Caco-2 (cell line): ENCODE measurements around the gene NGEF. TPM values are rescaled to one million over a fixed set of nuclear protein-coding genes. Genes with fewer than 3 reads are reported as not detected.

Experiments
- Bru-seq: library from RNA; stranded (reverse); fragments of 400-500 nt; gene quantifications from one replicate; lab custom pipeline; 2021; lab: Mats Ljungman, UMichigan
- BruChase-seq, 2 experiments: library from RNA; stranded (reverse); fragments of 400-500 nt; gene quantifications; one replicate each; lab custom pipeline; 2021; lab: Mats Ljungman, UMichigan
- BruUV-seq: library from RNA; stranded (reverse); fragments of 400-500 nt; replicated peaks from 2 replicates; lab custom pipeline; 2021; lab: Mats Ljungman, UMichigan
- CTCF ChIA-PET: fragments of 300-600 bp; sonication (Branson Sonifier 250); formaldehyde crosslinking; loops from one replicate; lab custom pipeline; 2022; ENCODE audit warnings: antibody characterized with exemption; lab: Charles Lee
- POLR2A ChIA-PET: fragments of 300-600 bp; sonication (Branson Sonifier 250); formaldehyde crosslinking; loops from one replicate; lab custom pipeline; 2022; ENCODE audit warnings: antibody characterized with exemption; lab: Charles Lee
- DNase-seq, 2 experiments: peaks; one replicate each; pipeline versions ENCODE4 v3.0.0 to v3.0.0-alpha.2; 2020 to 2022
- H3K27me3 ChIP-seq: replicated peaks from 2 replicates; pipeline ENCODE4 v1.6.0; 2011; ENCODE audit warnings: low read length; ENCODE audit not compliant: control insufficient read depth, insufficient read depth
- H3K36me3 ChIP-seq: 2 replicates; pipeline ENCODE4 v1.5.1; 2011; ENCODE audit warnings: low read length; ENCODE audit not compliant: control insufficient read depth, insufficient read depth
- H3K4me1 ChIP-seq: fragments of 250-450 bp; sonication (Bioruptor Pico); 2 replicates; pipeline ENCODE4 v1.5.1; 2020; ENCODE audit warnings: mild to moderate bottlenecking
- H3K4me3 ChIP-seq: 2 replicates; pipeline ENCODE4 v1.5.1; 2011; ENCODE audit warnings: low read depth, mild to moderate bottlenecking, control low read depth, low read length
- H3K9me3 ChIP-seq: fragments of 250-450 bp; sonication (Bioruptor Pico); 2 replicates; pipeline ENCODE4 v1.5.1; 2020; ENCODE audit warnings: mild to moderate bottlenecking, moderate library complexity
- H3K27ac Mint-ChIP-seq: one replicate; pipeline ENCODE4 v1.8.0; 2022; ENCODE audit warnings: mixed read lengths; ENCODE audit not compliant: unreplicated experiment
- H3K27me3 Mint-ChIP-seq: one replicate; pipeline ENCODE4 v1.8.0; 2022; ENCODE audit warnings: mixed read lengths; ENCODE audit not compliant: insufficient read depth, unreplicated experiment
- H3K36me3 Mint-ChIP-seq: one replicate; pipeline ENCODE4 v1.8.0; 2022; ENCODE audit warnings: mild to moderate bottlenecking, mixed read lengths; ENCODE audit not compliant: insufficient read depth, unreplicated experiment
- H3K4me1 Mint-ChIP-seq: one replicate; pipeline ENCODE4 v1.8.0; 2022; ENCODE audit warnings: low read depth, mixed read lengths; ENCODE audit not compliant: unreplicated experiment
- H3K4me3 Mint-ChIP-seq: one replicate; pipeline ENCODE4 v1.8.0; 2022; ENCODE audit warnings: mild to moderate bottlenecking, moderate library complexity, mixed read lengths; ENCODE audit not compliant: unreplicated experiment
- H3K9me3 Mint-ChIP-seq: one replicate; pipeline ENCODE4 v1.8.0; 2022; ENCODE audit warnings: mixed read lengths; ENCODE audit not compliant: unreplicated experiment
- intact Hi-C: fragments of 100-400 bp; cut with micrococcal nuclease; formaldehyde crosslinking; loops from one replicate; pipeline ENCODE4 v1.10.0; 2022; ENCODE audit not compliant: unreplicated experiment
- long read RNA-seq: library from polyadenylated mRNA; stranded (forward); transcript quantifications from one replicate; pipeline ENCODE4 v2.0.0, GENCODE V29; 2022
- total RNA-seq: library from RNA; stranded (reverse); gene quantifications from 2 replicates; pipeline ENCODE4 v1.2.3, GENCODE V29; 2022
- TF ChIP-seq, protein P1 (sequence below), 2 experiments: fragments of 200-600 bp in 1 of 2; IDR thresholded peaks; 1 replicate in 1 of 2; 2 replicates in 1 of 2; pipeline versions ENCODE4 v1.5.1 to v1.8.0; 2011 to 2022; ENCODE audit warnings: antibody characterized with exemption in 1 of 2, control low read depth in 1 of 2, inconsistent platforms in 1 of 2, low read depth in 1 of 2, low read length in 1 of 2, mild to moderate bottlenecking in 1 of 2, moderate library complexity in 1 of 2; ENCODE audit not compliant: insufficient read depth in 1 of 2, severe bottlenecking in 1 of 2, unreplicated experiment in 1 of 2

NGEF gene, protein sequence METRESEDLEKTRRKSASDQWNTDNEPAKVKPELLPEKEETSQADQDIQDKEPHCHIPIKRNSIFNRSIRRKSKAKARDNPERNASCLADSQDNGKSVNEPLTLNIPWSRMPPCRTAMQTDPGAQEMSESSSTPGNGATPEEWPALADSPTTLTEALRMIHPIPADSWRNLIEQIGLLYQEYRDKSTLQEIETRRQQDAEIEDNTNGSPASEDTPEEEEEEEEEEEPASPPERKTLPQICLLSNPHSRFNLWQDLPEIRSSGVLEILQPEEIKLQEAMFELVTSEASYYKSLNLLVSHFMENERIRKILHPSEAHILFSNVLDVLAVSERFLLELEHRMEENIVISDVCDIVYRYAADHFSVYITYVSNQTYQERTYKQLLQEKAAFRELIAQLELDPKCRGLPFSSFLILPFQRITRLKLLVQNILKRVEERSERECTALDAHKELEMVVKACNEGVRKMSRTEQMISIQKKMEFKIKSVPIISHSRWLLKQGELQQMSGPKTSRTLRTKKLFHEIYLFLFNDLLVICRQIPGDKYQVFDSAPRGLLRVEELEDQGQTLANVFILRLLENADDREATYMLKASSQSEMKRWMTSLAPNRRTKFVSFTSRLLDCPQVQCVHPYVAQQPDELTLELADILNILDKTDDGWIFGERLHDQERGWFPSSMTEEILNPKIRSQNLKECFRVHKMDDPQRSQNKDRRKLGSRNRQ
- 0.39 and 0.77 TPM in 2 replicates for total RNA-seq
- Bru-seq, nascent RNA: percentile 5 among the genes with signal in this experiment
- percentile 0 among the genes with signal in this experiment for BruChase-seq, experiment 1, labeled RNA remaining after a 2-hour chase
- BruChase-seq, experiment 2, labeled RNA remaining after a 6-hour chase: percentile 3 among the genes with signal in this experiment
- long read RNA-seq, partial matches to known transcripts: 0 of 2 reads
- long read RNA-seq, other reads (novel, unspliced or antisense): 1 of 2 reads

DNA sequence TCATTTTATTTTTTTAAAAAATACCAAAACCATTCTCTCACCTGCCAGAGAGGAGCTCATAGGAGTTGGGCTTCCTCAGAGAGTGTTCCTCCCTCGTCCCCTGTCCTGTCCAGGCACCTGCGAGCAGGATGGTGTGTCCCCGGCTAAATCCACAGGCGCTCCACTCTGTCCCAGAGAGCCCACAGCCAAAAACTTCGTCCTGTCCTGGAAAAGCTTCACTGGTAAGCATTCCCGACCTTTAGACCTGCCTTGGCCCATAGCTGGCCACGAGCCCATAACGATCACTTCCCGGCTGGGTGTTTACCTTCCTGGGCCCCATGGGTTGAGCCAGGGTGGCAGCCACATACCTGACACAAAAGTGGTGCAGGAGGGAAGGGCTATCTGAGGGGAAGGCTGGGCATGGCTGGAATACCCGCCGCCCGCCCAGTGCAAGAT, at the start of gene NGEF:
Gene NGEF, minus strand, starts transcription at position 230 of the 435 bp plus-strand sequence. CDS start 38,366 bp downstream, outside the sequence.
- no peaks in the 10 kb centered on the region for H3K9me3 Mint-ChIP-seq
- TF ChIP-seq, protein P1, sequence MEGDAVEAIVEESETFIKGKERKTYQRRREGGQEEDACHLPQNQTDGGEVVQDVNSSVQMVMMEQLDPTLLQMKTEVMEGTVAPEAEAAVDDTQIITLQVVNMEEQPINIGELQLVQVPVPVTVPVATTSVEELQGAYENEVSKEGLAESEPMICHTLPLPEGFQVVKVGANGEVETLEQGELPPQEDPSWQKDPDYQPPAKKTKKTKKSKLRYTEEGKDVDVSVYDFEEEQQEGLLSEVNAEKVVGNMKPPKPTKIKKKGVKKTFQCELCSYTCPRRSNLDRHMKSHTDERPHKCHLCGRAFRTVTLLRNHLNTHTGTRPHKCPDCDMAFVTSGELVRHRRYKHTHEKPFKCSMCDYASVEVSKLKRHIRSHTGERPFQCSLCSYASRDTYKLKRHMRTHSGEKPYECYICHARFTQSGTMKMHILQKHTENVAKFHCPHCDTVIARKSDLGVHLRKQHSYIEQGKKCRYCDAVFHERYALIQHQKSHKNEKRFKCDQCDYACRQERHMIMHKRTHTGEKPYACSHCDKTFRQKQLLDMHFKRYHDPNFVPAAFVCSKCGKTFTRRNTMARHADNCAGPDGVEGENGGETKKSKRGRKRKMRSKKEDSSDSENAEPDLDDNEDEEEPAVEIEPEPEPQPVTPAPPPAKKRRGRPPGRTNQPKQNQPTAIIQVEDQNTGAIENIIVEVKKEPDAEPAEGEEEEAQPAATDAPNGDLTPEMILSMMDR (IDR thresholded peaks at IDR 0.05; ENCODE audit: insufficient read depth in 1 of 2, low read depth in 1 of 2, low read length in 1 of 2, severe bottlenecking in 1 of 2, unreplicated experiment in 1 of 2): no peak
- Histone ChIP-seq H3K27me3 (no peaks in the 10 kb centered on the region), H3K4me3 (no peak within 1 kb of the TSS), H3K36me3 (no peaks in the 10 kb centered on the region), H3K9me3 (no peaks in the 10 kb centered on the region), H3K4me1 (no peaks in the 10 kb centered on the region)
- H3K27me3 Mint-ChIP-seq: no peaks in the 10 kb centered on the region
- BruUV-seq: no TSS peak
- no peaks in the 10 kb centered on the region for H3K4me1 Mint-ChIP-seq
- intact Hi-C loops: no loop called here
- no peaks in the 10 kb centered on the region for H3K36me3 Mint-ChIP-seq
- ChIA-PET POLR2A (no interaction called here), CTCF (no interaction called here)
- no peak for DNase-seq
- no peak within 1 kb of the TSS for H3K4me3 Mint-ChIP-seq
- no peak within 1 kb of the TSS for H3K27ac Mint-ChIP-seq

GRCh38 chr2:233062451-233062850, 49.4 kb upstream of the NGEF start:
- Mint-ChIP-seq H3K9me3 (no peaks in the 10 kb centered on the region), H3K27ac (no peak overlapping the region), H3K4me3 (no peak overlapping the region), H3K27me3 (no peaks in the 10 kb centered on the region), H3K4me1 (no peaks in the 10 kb centered on the region), H3K36me3 (no peaks in the 10 kb centered on the region)
- H3K27me3 ChIP-seq: no peaks in the 10 kb centered on the region; the same call in 1 of the 2 replicates
- no peak overlapping the region for H3K4me3 ChIP-seq
- no peaks in the 10 kb centered on the region for H3K36me3 ChIP-seq
- no peaks in the 10 kb centered on the region for H3K4me1 ChIP-seq
- no TSS peak for BruUV-seq
- H3K9me3 ChIP-seq: no peaks in the 10 kb centered on the region
- CTCF ChIA-PET: no interaction called here
- intact Hi-C loops: no loop called here
- no peak for DNase-seq
- POLR2A ChIA-PET: no interaction called here
- TF ChIP-seq, protein P1 (IDR thresholded peaks at IDR 0.05; ENCODE audit: insufficient read depth in 1 of 2, low read depth in 1 of 2, low read length in 1 of 2, severe bottlenecking in 1 of 2, unreplicated experiment in 1 of 2): no peak
